H1 (cell line): ENCODE data around the gene ZNF687. TPM values are rescaled to one million over a fixed set of nuclear protein-coding genes. Genes with fewer than 3 reads are reported as not detected.

Experiments
- CTCF ChIA-PET: fragments of 300-600 bp; sonication (Branson Sonifier 250); formaldehyde crosslinking; loops from one replicate; lab custom pipeline; 2021; ENCODE audit not compliant: partially characterized antibody; lab: Charles Lee
- POLR2A ChIA-PET: fragments of 300-600 bp; sonication (Branson Sonifier 250); formaldehyde crosslinking; loops from one replicate; lab custom pipeline; 2021; ENCODE audit warnings: inconsistent platforms; ENCODE audit not compliant: partially characterized antibody; lab: Charles Lee
- DNase-seq, 2 experiments: peaks; one replicate each; pipeline versions ENCODE4 v3.0.0 to v3.0.0-alpha.2; 2010 to 2022; ENCODE audit warnings: low spot score in 2 of 2, low read depth in 1 of 2, mixed read lengths in 1 of 2
- FAIRE-seq: peaks from 2 replicates; lab custom pipeline; 2011; peaks lifted over from hg19 to GRCh38; lab: Jason Lieb, UNC
- H2AFZ ChIP-seq: 2 replicates; pipeline ENCODE4 v1.8.1; 2012; ENCODE audit warnings: low read length, inconsistent platforms
- H2AK5ac ChIP-seq: 2 replicates; pipeline ENCODE4 v1.6.1; 2013; ENCODE audit warnings: low read depth, low read length
- H2BK120ac ChIP-seq: replicated peaks from 2 replicates; pipeline ENCODE3; 2013; ENCODE audit warnings: low read depth, low read length, inconsistent platforms
- H2BK12ac ChIP-seq: 2 replicates; pipeline ENCODE4 v1.6.1; 2013; ENCODE audit warnings: low read depth, low read length
- H2BK15ac ChIP-seq: 2 replicates; pipeline ENCODE4 v1.6.1; 2013; ENCODE audit warnings: low read length
- H2BK20ac ChIP-seq: 2 replicates; pipeline ENCODE4 v1.6.1; 2013; ENCODE audit warnings: low read length
- H2BK5ac ChIP-seq: 2 replicates; pipeline ENCODE4 v1.6.1; 2013; ENCODE audit warnings: low read depth, low read length
- H3K14ac ChIP-seq: 2 replicates; pipeline ENCODE4 v1.6.1; 2013; ENCODE audit warnings: inconsistent platforms; ENCODE audit not compliant: insufficient read length
- H3K18ac ChIP-seq: 2 replicates; pipeline ENCODE4 v1.6.1; 2013; ENCODE audit warnings: low read length; ENCODE audit errors: extremely low read depth
- H3K23ac ChIP-seq: 2 replicates; pipeline ENCODE4 v1.6.1; 2013; ENCODE audit warnings: inconsistent platforms; ENCODE audit not compliant: insufficient read length
- H3K23me2 ChIP-seq: 2 replicates; pipeline ENCODE4 v1.6.1; 2013; ENCODE audit warnings: low read depth, low read length
- H3K27ac ChIP-seq: 2 replicates; pipeline ENCODE4 v1.6.1; 2011; ENCODE audit warnings: low read depth, low read length, inconsistent platforms
- H3K27me3 ChIP-seq, 4 experiments: replicated peaks in 1 of 4; 1 replicate in 1 of 4; 2 replicates in 3 of 4; pipeline versions ENCODE4 v1.6.1 to v1.8.1; 2011 to 2013; ENCODE audit warnings: low read length in 3 of 4, mild to moderate bottlenecking in 3 of 4, inconsistent platforms in 2 of 4, mixed read lengths in 2 of 4, moderate library complexity in 1 of 4; ENCODE audit not compliant: control insufficient read depth in 3 of 4, insufficient read depth in 3 of 4; ENCODE audit errors: extremely low read depth in 1 of 4
- H3K36me3 ChIP-seq, 4 experiments: 2 replicates each; pipeline versions ENCODE4 v1.6.1 to v1.8.1; 2011 to 2013; ENCODE audit warnings: mild to moderate bottlenecking in 4 of 4, low read length in 3 of 4, moderate library complexity in 2 of 4, control low read depth in 1 of 4, inconsistent platforms in 1 of 4; ENCODE audit not compliant: insufficient read depth in 4 of 4, control insufficient read depth in 2 of 4
- H3K4ac ChIP-seq: replicated peaks from 2 replicates; pipeline ENCODE3; 2013; ENCODE audit warnings: low read length, low read depth, mixed read lengths, inconsistent platforms; ENCODE audit not compliant: insufficient read length
- H3K4me1 ChIP-seq, 4 experiments: replicated peaks in 1 of 4; 1 replicate in 1 of 4; 2 replicates in 3 of 4; pipeline versions ENCODE4 v1.6.1 to v1.8.1; 2011 to 2013; ENCODE audit warnings: low read length in 3 of 4, inconsistent platforms in 2 of 4, mixed read lengths in 1 of 4; ENCODE audit not compliant: insufficient read depth in 4 of 4, control insufficient read depth in 3 of 4
- H3K4me2 ChIP-seq, 2 experiments: 2 replicates each; pipeline versions ENCODE4 v1.6.1 to v1.8.1; 2011 to 2013; ENCODE audit warnings: low read depth in 2 of 2, low read length in 2 of 2, control low read depth in 1 of 2, inconsistent platforms in 1 of 2, mild to moderate bottlenecking in 1 of 2; ENCODE audit not compliant: insufficient read depth in 1 of 2
- H3K4me3 ChIP-seq, 4 experiments: fragments of 200-600, 300-600 bp in 1 of 4; sonication (generic), shearing (Covaris generic), sonication (Bioruptor Twin) in 1 of 4; 2 replicates each; pipeline versions ENCODE4 v1.5.1 to v1.8.1; 2011 to 2016; ENCODE audit warnings: low read length in 4 of 4, low read depth in 3 of 4, control low read depth in 2 of 4, inconsistent platforms in 2 of 4, mild to moderate bottlenecking in 2 of 4, mixed read lengths in 1 of 4, moderate library complexity in 1 of 4; ENCODE audit not compliant: insufficient read depth in 2 of 4; ENCODE audit errors: extremely low read depth in 1 of 4
- H3K56ac ChIP-seq: replicated peaks from 2 replicates; pipeline ENCODE3; 2013; ENCODE audit warnings: low read depth, mild to moderate bottlenecking, mixed read lengths, low read length, inconsistent platforms; ENCODE audit not compliant: insufficient read length
- H3K79me1 ChIP-seq: 2 replicates; pipeline ENCODE4 v1.6.1; 2013; ENCODE audit warnings: low read depth, low read length, control low read depth
- H3K79me2 ChIP-seq, 2 experiments: 2 replicates each; pipeline versions ENCODE4 v1.6.1 to v1.8.1; 2012 to 2013; ENCODE audit warnings: low read length in 2 of 2, mild to moderate bottlenecking in 2 of 2, inconsistent platforms in 1 of 2; ENCODE audit not compliant: insufficient read depth in 2 of 2, control insufficient read depth in 1 of 2
- H3K9ac ChIP-seq, 4 experiments: replicated peaks in 1 of 4; 1 replicate in 1 of 4; 2 replicates in 3 of 4; pipeline versions ENCODE4 v1.6.1 to v1.8.1; 2011 to 2013; ENCODE audit warnings: low read depth in 3 of 4, low read length in 3 of 4, control low read depth in 2 of 4, mild to moderate bottlenecking in 2 of 4, moderate library complexity in 2 of 4, inconsistent platforms in 1 of 4; ENCODE audit errors: extremely low read depth in 1 of 4
- H3K9me3 ChIP-seq, 2 experiments: 2 replicates each; pipeline versions ENCODE4 v1.6.1 to v1.8.1; 2012 to 2013; ENCODE audit warnings: mild to moderate bottlenecking in 2 of 2, moderate library complexity in 2 of 2, control low read depth in 1 of 2, inconsistent platforms in 1 of 2, low read depth in 1 of 2, low read length in 1 of 2, mixed read lengths in 1 of 2; ENCODE audit not compliant: insufficient read depth in 2 of 2
- H4K20me1 ChIP-seq, 2 experiments: replicated peaks in 1 of 2; 2 replicates each; pipeline versions ENCODE3 to v1.8.1; 2011 to 2013; ENCODE audit warnings: inconsistent platforms in 2 of 2, low read length in 2 of 2, mild to moderate bottlenecking in 1 of 2; ENCODE audit not compliant: insufficient read depth in 2 of 2, control insufficient read depth in 1 of 2
- H4K5ac ChIP-seq: 2 replicates; pipeline ENCODE4 v1.6.1; 2013; ENCODE audit warnings: low read length, low read depth, mixed read lengths, inconsistent platforms; ENCODE audit not compliant: insufficient read length
- H4K8ac ChIP-seq: 2 replicates; pipeline ENCODE4 v1.8.0; 2013; ENCODE audit warnings: mild to moderate bottlenecking, moderate library complexity, low read length, inconsistent platforms; ENCODE audit not compliant: insufficient read depth; ENCODE audit errors: extremely low read depth
- H4K91ac ChIP-seq: replicated peaks from 2 replicates; pipeline ENCODE3; 2013; ENCODE audit warnings: low read length, mixed read lengths, inconsistent platforms; ENCODE audit not compliant: insufficient read length
- CHD1 ChIP-seq: IDR thresholded peaks from 2 replicates; pipeline ENCODE4 v1.6.1; 2012; ENCODE audit warnings: low read depth, low read length, improper control_type of control experiment
- EGR1 ChIP-seq: IDR thresholded peaks from 2 replicates; pipeline ENCODE4 v1.6.1; 2011; ENCODE audit warnings: low read depth, low read length, borderline replicate concordance
- FOSL1 ChIP-seq: IDR thresholded peaks from 2 replicates; pipeline ENCODE4 v1.6.1; 2011; ENCODE audit warnings: mild to moderate bottlenecking, low read depth, low read length, moderate library complexity; ENCODE audit not compliant: insufficient read depth
- GABPA ChIP-seq: IDR thresholded peaks from 2 replicates; pipeline ENCODE4 v1.6.1; 2011; ENCODE audit warnings: mild to moderate bottlenecking, low read length, moderate library complexity, borderline replicate concordance; ENCODE audit not compliant: insufficient read depth
- GTF2F1 ChIP-seq: IDR thresholded peaks from 2 replicates; pipeline ENCODE4 v1.6.1; 2012; ENCODE audit warnings: low read depth, low read length, improper control_type of control experiment, borderline replicate concordance
- MAFK ChIP-seq: IDR thresholded peaks from 2 replicates; pipeline ENCODE4 v1.6.1; 2012; ENCODE audit warnings: low read depth, mild to moderate bottlenecking, improper control_type of control experiment, low read length
- POLR2AphosphoS5 ChIP-seq: IDR thresholded peaks from 2 replicates; pipeline ENCODE4 v1.6.1; 2011; ENCODE audit warnings: low read depth, low read length
- RAD21 ChIP-seq, 2 experiments: IDR thresholded peaks in 1 of 2; conservative IDR thresholded peaks in 1 of 2; 2 replicates each; pipeline ENCODE4 v1.6.1; 2011; ENCODE audit warnings: low read depth in 2 of 2, low read length in 2 of 2, improper control_type of control experiment in 1 of 2, inconsistent platforms in 1 of 2, mild to moderate bottlenecking in 1 of 2, moderate library complexity in 1 of 2
- RNF2 ChIP-seq: fragments of 200-900, 300-1000 bp; sonication (generic); IDR thresholded peaks from 2 replicates; pipeline ENCODE4 v1.7.1; 2016; ENCODE audit warnings: borderline replicate concordance, low read depth, mild to moderate bottlenecking, antibody characterized with exemption, low read length; ENCODE audit not compliant: poor library complexity, severe bottlenecking; ENCODE audit errors: missing control alignments
- SRF ChIP-seq: IDR thresholded peaks from 2 replicates; pipeline ENCODE4 v1.6.1; 2011; ENCODE audit warnings: mild to moderate bottlenecking, low read depth, low read length, moderate library complexity
- WGBS, 2 experiments: shearing (Covaris generic) in 1 of 2; methylation state at CpG; one replicate each; pipeline versions ENCODE4 v1.1.6 to v1.1.7; 2013 to 2015; ENCODE audit warnings: low lambda C conversion rate in 2 of 2, mixed read lengths in 2 of 2, inconsistent platforms in 1 of 2, low coverage in 1 of 2, missing lambda C conversion rate in 1 of 2; ENCODE audit not compliant: insufficient replicate concordance in 2 of 2, insufficient coverage in 1 of 2, insufficient read length in 1 of 2; ENCODE audit errors: extremely low coverage in 1 of 2, missing lambda C conversion rate in 1 of 2; 5-methylcytosine and 5-hydroxymethylcytosine counted together
- polyA plus RNA-seq, 7 experiments: library from polyadenylated mRNA; depleted of rRNA in 3 of 7; stranded (reverse) in 5 of 7; unstranded in 2 of 7; fragments of >200 nt in 5 of 7; fragments of 200-250 nt in 2 of 7; gene quantifications; 1 replicate in 5 of 7; 2 replicates in 1 of 7; 4 replicates in 1 of 7; pipeline versions ENCODE4 v1.2.1 to v1.2.3, GENCODE V29; 2011 to 2013; ENCODE audit warnings: missing spikeins in 2 of 7, mixed read lengths in 2 of 7
- total RNA-seq: library from RNA; stranded (reverse); fragmentation: NEBNext Ultra II Directional; extraction: Animal tissue kit (Norgen Biotek cat#: 25700); gene quantifications from 2 replicates; pipeline ENCODE4 v1.2.1, GENCODE V29; 2021

Gene ZNF687
- total and polyA plus RNA-seq, 2 of the 8 experiments (the other 6 are each of a cell fraction or from before 2014, with no cell fraction given), result 45.9 to 69.9 TPM

DNA sequence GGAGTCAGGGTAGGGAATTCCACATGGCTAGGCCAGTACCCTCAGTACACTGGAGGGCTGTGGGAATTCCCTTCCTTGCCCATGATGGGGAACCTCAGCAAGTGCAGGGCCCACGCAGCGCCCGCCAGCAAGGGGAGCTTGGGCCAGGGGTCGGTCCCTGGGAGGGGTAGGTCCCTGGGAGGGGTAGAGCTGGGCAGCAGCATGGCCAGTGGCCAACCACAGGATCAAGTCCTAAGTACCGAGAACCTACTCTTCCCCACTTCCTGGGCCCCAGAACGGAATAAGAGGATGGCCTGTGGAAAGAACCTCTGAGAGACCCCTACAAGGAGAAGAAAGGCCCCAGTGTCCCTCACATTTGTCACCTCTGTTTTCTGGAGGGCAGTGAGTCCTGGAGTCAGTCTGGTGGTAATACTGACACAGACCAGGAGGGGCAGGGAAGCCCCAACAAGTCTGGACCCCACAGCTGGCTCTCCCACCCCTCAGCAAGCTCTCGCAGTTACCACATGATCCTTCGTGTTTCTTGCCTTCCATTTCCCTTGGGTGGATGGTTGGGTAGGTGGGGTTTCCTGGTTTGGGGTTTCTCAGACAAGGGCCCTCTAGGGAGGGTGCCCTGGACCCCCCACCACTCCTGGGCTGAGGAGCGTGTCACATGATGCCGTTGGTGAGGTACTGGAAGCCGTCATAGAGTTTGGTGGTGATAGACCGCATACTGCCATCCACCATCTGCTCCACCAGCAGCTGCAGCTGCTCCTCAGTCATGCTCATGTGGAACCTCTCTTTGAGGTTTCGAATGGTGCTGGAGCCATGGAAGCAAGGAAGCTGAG, 10.3 kb downstream of the ZNF687 start:
- Histone ChIP-seq H2AK5ac (no peak overlapping the region), H2BK15ac (no peak overlapping the region), H3K23me2 (no peaks in the 10 kb centered on the region), H3K18ac (no peak overlapping the region), H3K9ac (no peak overlapping the region), H2AFZ (no peak overlapping the region), H3K79me1 (0 out of 2 replicates have a peak, but pooled peaks cover 9% of the 10 kb centered on the region), H2BK20ac (no peak overlapping the region), H3K56ac (no peak overlapping the region), H3K4ac (no peak overlapping the region), H3K4me1 (peaks cover 6 to 21% (median 15%) of the 10 kb centered on the region in 4 experiments), H3K36me3 (peaks cover 12 to 64% (median 30%) of the 10 kb centered on the region in 4 experiments; a peak in 7 of 8 replicates), H3K9me3 (no peaks in the 10 kb centered on the region), H4K5ac (no peak overlapping the region), H4K8ac (no peak overlapping the region), H3K14ac (no peak overlapping the region), H4K91ac (no peak overlapping the region), H3K27me3 (no peaks in the 10 kb centered on the region), H3K4me3 (no peak overlapping the region), H3K79me2 (peaks cover 0 to 1% of the 10 kb centered on the region in 2 experiments; a peak in 1 of 4 replicates), H2BK12ac (no peak overlapping the region), H3K4me2 (no peak overlapping the region), H2BK120ac (no peak overlapping the region), H3K27ac (no peak overlapping the region), H3K23ac (no peak overlapping the region), H4K20me1 (peaks cover 7 to 22% of the 10 kb centered on the region in 2 experiments), H2BK5ac (0 out of 2 replicates have a peak overlapping the region, but pooled peaks have one; percentile 1)
- DNase-seq (no peak), FAIRE-seq (no peak)
- CTCF ChIA-PET, result interaction anchor here (0.7 to 6.5 kb wide), 15 partner anchors 9 to 126 kb away, joined by 3 to 62 read pairs (median 4); no protein-coding TSS in a partner anchor
- 92% methylated on average over 12 of the region's 13 CpGs; no CpG with 5 or more reads in 1 of the 2 experiments for WGBS, 2 experiments
- POLR2A ChIA-PET, result interaction anchor here (0.6 to 9.9 kb wide), 15 partner anchors 9 to 328 kb away, joined by 3 to 213 read pairs (median 4); partner anchors contain the start of genes PI4KB, PSMB4, PSMD4 and VPS72
- no peak for TF ChIP-seq RNF2
- no peak for TF ChIP-seq CHD1
- no peak for TF ChIP-seq GABPA
- no peak for TF ChIP-seq FOSL1
- no peak for TF ChIP-seq GTF2F1
- TF ChIP-seq RAD21 (IDR thresholded peaks at IDR 0.05 in 1 of 2, conservative IDR thresholded peaks at IDR 0.05 in 1 of 2; ENCODE audit: low read depth in 2 of 2, low read length in 2 of 2), result peak; percentile 6 to 27; a peak in 2 of 4 replicates
- TF ChIP-seq POLR2AphosphoS5, result peak; percentile 11; the same call in 1 of the 2 replicates
- no peak for TF ChIP-seq MAFK
- no peak for TF ChIP-seq SRF
- TF ChIP-seq EGR1, result no peak
